Measurements from ENCODE around the gene MICALL1. TPM values are rescaled to one million over a fixed set of nuclear protein-coding genes. Genes with fewer than 3 reads are reported as not detected.

Gene MICALL1
- polyA plus RNA-seq, 2 of the 4 experiments (the other 2 are of a cell fraction): 10.4 to 18.6 TPM

DNA sequence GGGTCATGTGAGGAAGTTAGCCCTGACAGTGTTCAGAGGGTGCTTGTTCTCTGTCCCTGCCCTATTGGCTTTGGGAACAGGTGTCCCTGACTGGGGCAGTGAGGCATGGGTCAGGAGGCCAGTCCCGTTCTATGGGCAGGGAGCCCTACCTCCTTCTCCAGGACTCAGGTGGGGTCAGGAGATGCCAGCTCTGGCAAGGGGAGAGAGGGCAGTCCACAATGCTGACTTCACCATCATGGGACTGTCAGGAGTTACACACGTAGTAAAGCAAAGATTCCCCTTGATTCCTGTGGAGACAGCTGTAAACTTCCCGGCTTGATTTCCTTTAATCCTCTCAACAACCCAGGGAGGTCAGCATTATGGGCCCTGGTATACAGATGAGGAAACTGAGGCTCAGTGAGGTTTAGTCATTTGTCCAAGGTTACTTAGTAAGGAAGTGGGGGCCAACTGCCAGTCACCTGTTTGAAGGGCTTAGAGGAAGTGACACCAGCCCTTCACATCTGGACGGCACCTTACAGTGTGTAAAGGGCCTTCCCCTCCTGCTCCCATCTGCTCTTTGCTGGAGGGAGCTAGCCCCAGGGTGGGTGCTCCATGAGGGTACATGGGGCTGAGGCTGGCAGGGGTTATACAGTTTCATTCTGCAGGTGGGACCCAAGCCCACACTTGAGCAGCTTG lies 11.9 kb downstream of the MICALL1 start:
- CTCF ChIA-PET: interaction anchor here (0.9 to 3.5 kb wide), 4 partner anchors 12 to 55 kb away, joined by 3 to 14 read pairs (median 5); no protein-coding TSS in a partner anchor
- TF ChIP-seq PBX3 (IDR thresholded peaks at IDR 0.05) (no peak), ZC3H11A (IDR thresholded peaks at IDR 0.05) (no peak), HOXB13 (CRISPR knock-in tag; IDR thresholded peaks at IDR 0.05; ENCODE audit: low read depth) (no peak)
- Histone ChIP-seq H3K27ac (no peak overlapping the region), H3K4me2 (no peak overlapping the region), H3K4me3 (no peak overlapping the region), H3K4me1 (no peaks in the 10 kb centered on the region), H3K9me3 (no peaks in the 10 kb centered on the region)
- POLR2A ChIA-PET: no interaction called here
- FAIRE-seq: no peak
- ATAC-seq: no peak
- no peak for DNase-seq (ENCODE audit: low read depth in 1 of 2, low spot score in 1 of 2)
- 92% methylated on average over 3 of the region's 4 CpGs for WGBS (ENCODE audit: missing lambda C conversion rate)

GRCh38 chr22:37918580-37919270 lies 12.6 kb downstream of the MICALL1 start:
- no peak for DNase-seq (ENCODE audit: low read depth in 1 of 2, low spot score in 1 of 2)
- TF ChIP-seq, protein P1, sequence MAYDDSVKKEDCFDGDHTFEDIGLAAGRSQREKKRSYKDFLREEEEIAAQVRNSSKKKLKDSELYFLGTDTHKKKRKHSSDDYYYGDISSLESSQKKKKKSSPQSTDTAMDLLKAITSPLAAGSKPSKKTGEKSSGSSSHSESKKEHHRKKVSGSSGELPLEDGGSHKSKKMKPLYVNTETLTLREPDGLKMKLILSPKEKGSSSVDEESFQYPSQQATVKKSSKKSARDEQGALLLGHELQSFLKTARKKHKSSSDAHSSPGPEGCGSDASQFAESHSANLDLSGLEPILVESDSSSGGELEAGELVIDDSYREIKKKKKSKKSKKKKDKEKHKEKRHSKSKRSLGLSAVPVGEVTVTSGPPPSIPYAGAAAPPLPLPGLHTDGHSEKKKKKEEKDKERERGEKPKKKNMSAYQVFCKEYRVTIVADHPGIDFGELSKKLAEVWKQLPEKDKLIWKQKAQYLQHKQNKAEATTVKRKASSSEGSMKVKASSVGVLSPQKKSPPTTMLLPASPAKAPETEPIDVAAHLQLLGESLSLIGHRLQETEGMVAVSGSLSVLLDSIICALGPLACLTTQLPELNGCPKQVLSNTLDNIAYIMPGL (CRISPR knock-in tag; IDR thresholded peaks at IDR 0.05; ENCODE audit: borderline replicate concordance): no peak
- TF ChIP-seq, protein P2, sequence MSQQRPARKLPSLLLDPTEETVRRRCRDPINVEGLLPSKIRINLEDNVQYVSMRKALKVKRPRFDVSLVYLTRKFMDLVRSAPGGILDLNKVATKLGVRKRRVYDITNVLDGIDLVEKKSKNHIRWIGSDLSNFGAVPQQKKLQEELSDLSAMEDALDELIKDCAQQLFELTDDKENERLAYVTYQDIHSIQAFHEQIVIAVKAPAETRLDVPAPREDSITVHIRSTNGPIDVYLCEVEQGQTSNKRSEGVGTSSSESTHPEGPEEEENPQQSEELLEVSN (IDR thresholded peaks at IDR 0.05; ENCODE audit: borderline replicate concordance, low read depth): no peak
- no peak for TF ChIP-seq POLR2AphosphoS2 (conservative IDR thresholded peaks at IDR 0.05; ENCODE audit: low read length)
- no peak for TF ChIP-seq SMC3 (IDR thresholded peaks at IDR 0.05)
- TF ChIP-seq MAZ (IDR thresholded peaks at IDR 0.05; ENCODE audit: borderline replicate concordance, low read depth, low read length): no peak
- TF ChIP-seq NR3C1 (IDR thresholded peaks at IDR 0.05): no peak
- no peak for TF ChIP-seq NFE2L2 (conservative IDR thresholded peaks at IDR 0.05; ENCODE audit: low read length)
- TF ChIP-seq CEBPB (IDR thresholded peaks at IDR 0.05): no peak
- TF ChIP-seq HOXB5 (CRISPR knock-in tag; IDR thresholded peaks at IDR 0.05): no peak
- no peak for TF ChIP-seq CBX2 (IDR thresholded peaks at IDR 0.05; ENCODE audit: borderline replicate concordance, low read depth)
- TF ChIP-seq ZC3H11A (IDR thresholded peaks at IDR 0.05): no peak
- no peak for TF ChIP-seq ZSCAN20 (CRISPR knock-in tag; IDR thresholded peaks at IDR 0.05)
- no peak for TF ChIP-seq JUNB (IDR thresholded peaks at IDR 0.05)
- Histone ChIP-seq H3K27ac (no peak overlapping the region), H3K4me1 (no peaks in the 10 kb centered on the region), H3K9me3 (no peaks in the 10 kb centered on the region), H3K4me3 (no peak overlapping the region), H3K4me2 (no peak overlapping the region)
- ChIA-PET CTCF (interaction anchor here (0.9 to 3.5 kb wide), 3 partner anchors 12 to 55 kb away, joined by 3 to 14 read pairs (median 4); no protein-coding TSS in a partner anchor), POLR2A (no interaction called here)
- WGBS (ENCODE audit: missing lambda C conversion rate): 96% methylated on average over 13 of the region's 25 CpGs
- FAIRE-seq: no peak
- ATAC-seq: no peak; a peak in 1 of 6 replicates

DNA sequence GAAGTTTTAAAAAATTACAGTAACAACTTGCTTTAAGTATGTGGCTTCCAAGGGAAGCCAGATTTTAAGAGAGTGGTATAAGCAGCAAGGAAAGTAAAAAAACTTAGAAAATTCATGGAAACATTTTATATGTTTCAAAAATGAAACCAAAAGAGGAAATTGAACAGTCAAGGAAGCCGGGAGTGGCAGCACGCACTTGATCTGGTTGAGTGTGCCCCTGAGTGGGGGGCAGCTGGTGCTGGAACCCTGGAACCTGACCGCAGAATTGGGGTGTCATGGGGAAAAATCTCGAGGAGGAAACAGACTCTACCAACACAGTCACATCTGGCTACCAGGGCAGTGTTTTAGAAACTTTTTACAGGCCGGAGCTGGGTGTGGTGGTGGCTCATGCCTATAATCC lies 14.0 kb downstream of the MICALL1 start:
- CTCF ChIA-PET: interaction anchor here (0.6 to 0.9 kb wide), 3 partner anchors 13 to 77 kb away, joined by 3 to 5 read pairs (median 3); no protein-coding TSS in a partner anchor
- Histone ChIP-seq H3K4me1 (no peaks in the 10 kb centered on the region), H3K4me3 (no peak overlapping the region), H3K27ac (no peak overlapping the region), H3K9me3 (no peaks in the 10 kb centered on the region), H3K4me2 (no peak overlapping the region)
- FAIRE-seq (no peak), DNase-seq (ENCODE audit: low read depth in 1 of 2, low spot score in 1 of 2) (no peak), ATAC-seq (no peak)
- TF ChIP-seq TFCP2L1 (CRISPR knock-in tag; IDR thresholded peaks at IDR 0.05) (no peak), NFE2L2 (conservative IDR thresholded peaks at IDR 0.05; ENCODE audit: low read length) (no peak), CHD4 (IDR thresholded peaks at IDR 0.05; ENCODE audit: borderline replicate concordance) (no peak), PHF8 (IDR thresholded peaks at IDR 0.05; ENCODE audit: borderline replicate concordance, low read depth) (no peak), SREBF2 (IDR thresholded peaks at IDR 0.05) (no peak), FOSL2 (IDR thresholded peaks at IDR 0.05) (no peak), FOSL2 (CRISPR knock-in tag; IDR thresholded peaks at IDR 0.05) (no peak), ESRRA (IDR thresholded peaks at IDR 0.05; ENCODE audit: borderline replicate concordance, low read length) (no peak), EHMT2 (IDR thresholded peaks at IDR 0.05; ENCODE audit: low read depth) (no peak), RCOR1 (IDR thresholded peaks at IDR 0.05; ENCODE audit: low read depth, low read length) (no peak), RNF2 (IDR thresholded peaks at IDR 0.05; ENCODE audit: borderline replicate concordance, low read depth) (no peak), NR3C1 (IDR thresholded peaks at IDR 0.05) (no peak), EHF (CRISPR knock-in tag; IDR thresholded peaks at IDR 0.05) (no peak), ZC3H11A (IDR thresholded peaks at IDR 0.05) (no peak), FOXS1 (CRISPR knock-in tag; IDR thresholded peaks at IDR 0.05) (no peak), BHLHE40 (IDR thresholded peaks at IDR 0.05; ENCODE audit: low read depth, low read length) (no peak), EP300 (IDR thresholded peaks at IDR 0.05) (no peak), RFX5 (IDR thresholded peaks at IDR 0.05) (no peak), HOXB5 (CRISPR knock-in tag; IDR thresholded peaks at IDR 0.05) (no peak)
- POLR2A ChIA-PET: no interaction called here
- WGBS (ENCODE audit: missing lambda C conversion rate): 71% methylated on average over 4 of the region's 5 CpGs

Measured in A549 (cell line).